ENCODE data around the gene IGSF22. TPM values are rescaled to one million over a fixed set of nuclear protein-coding genes. Genes with fewer than 3 reads are reported as not detected.

The IGSF22 gene
- total and polyA plus RNA-seq, 5 donors from 2014 or later: 2.1 to 6.2 (median 3.1) TPM

DNA sequence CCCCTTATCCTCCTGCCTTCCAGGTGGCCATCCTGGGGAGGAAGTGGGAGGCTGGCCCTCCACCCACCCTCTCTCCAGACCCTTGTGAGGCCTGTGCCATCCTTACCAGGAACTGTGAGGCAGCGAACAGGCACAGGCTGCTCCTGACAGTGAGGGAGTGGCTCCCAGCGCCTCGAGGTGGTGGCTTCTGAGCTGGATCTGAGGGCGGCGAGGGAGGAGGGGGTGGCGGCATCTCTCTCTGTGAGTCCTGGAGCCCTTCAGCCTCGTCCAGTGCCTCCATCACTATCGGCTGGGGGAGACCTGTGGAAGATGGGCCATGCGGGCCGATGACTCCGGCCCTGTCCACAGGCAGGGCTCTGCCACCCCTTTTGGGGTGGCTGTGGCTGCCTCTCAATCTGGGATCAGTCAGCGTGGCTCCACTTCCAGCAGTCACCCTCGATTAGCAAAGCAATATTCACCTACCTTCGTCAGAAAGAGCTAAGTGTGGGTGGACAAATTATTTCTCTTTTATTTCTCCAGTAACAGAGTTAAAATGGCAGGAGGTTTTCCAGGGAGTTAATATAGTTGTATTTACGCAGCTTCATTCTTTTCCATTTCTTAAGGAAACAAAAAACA lies 18.0 kb upstream of the IGSF22 start:
- ATAC-seq (ENCODE audit: low read depth in 2 of 2) (no peak), DNase-seq (no peak)
- no peaks in the 10 kb centered on the region for H3K4me1 ChIP-seq (ENCODE audit: control insufficient read depth, insufficient read depth, low read length, poor library complexity, severe bottlenecking)
- H3K36me3 Mint-ChIP-seq: no peaks in the 10 kb centered on the region
- no peaks in the 10 kb centered on the region for H3K4me1 Mint-ChIP-seq
- no peak overlapping the region for H3K27ac Mint-ChIP-seq
- H3K36me3 ChIP-seq (ENCODE audit: control insufficient read depth, insufficient read depth, low read length): no peaks in the 10 kb centered on the region
- H3K27me3 Mint-ChIP-seq: peaks cover 5% of the 10 kb centered on the region
- no peak overlapping the region for H3K27ac ChIP-seq (ENCODE audit: insufficient read depth, low read length, poor library complexity, severe bottlenecking)
- no peaks in the 10 kb centered on the region for H3K27me3 ChIP-seq (ENCODE audit: control insufficient read depth, insufficient read depth, low read length)
- H3K9me3 Mint-ChIP-seq: no peaks in the 10 kb centered on the region
- H3K4me3 Mint-ChIP-seq: no peak overlapping the region
- no peaks in the 10 kb centered on the region for H3K9me3 ChIP-seq (ENCODE audit: control insufficient read depth in 2 of 2, low read length in 2 of 2)
- H3K4me3 ChIP-seq (ENCODE audit: low read depth, low read length): no peak overlapping the region

DNA sequence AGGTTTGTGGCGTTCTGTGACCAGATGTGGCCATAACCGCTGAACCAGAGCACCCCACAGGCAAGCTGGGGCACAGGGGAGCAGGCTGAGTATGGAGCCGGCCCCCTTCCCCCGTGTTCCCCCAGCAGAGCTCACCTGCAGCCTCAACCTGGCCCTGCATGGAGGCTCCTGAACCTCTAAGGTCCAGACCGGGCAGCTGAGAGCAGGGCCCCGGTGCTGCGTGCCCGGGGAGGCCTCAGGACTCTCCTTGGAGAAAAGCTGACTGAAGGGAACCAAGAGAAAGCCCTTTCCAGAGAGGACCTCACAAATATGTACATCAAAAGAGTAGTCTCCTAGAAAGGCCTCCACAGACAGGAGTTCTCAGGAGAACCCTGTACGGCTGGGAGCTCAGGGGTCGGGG lies 17.4 kb upstream of the IGSF22 start:
- Mint-ChIP-seq H3K27ac (no peak overlapping the region), H3K4me3 (no peak overlapping the region), H3K9me3 (peaks cover 0 to under 1% (median 0%) of the 10 kb centered on the region in 7 donors), H3K4me1 (no peaks in the 10 kb centered on the region), H3K36me3 (no peaks in the 10 kb centered on the region), H3K27me3 (peaks cover 1% of the 10 kb centered on the region)
- H3K36me3 ChIP-seq (ENCODE audit: control insufficient read depth, insufficient read depth, low read length): no peaks in the 10 kb centered on the region
- H3K4me3 ChIP-seq (ENCODE audit: low read depth, low read length): no peak overlapping the region
- H3K27me3 ChIP-seq (ENCODE audit: control insufficient read depth, insufficient read depth, low read length): no peaks in the 10 kb centered on the region
- ATAC-seq (ENCODE audit: low read depth in 2 of 2): no peak
- no peaks in the 10 kb centered on the region for H3K4me1 ChIP-seq (ENCODE audit: control insufficient read depth, insufficient read depth, low read length, poor library complexity, severe bottlenecking)
- no peak for DNase-seq
- no peak overlapping the region for H3K27ac ChIP-seq (ENCODE audit: insufficient read depth, low read length, poor library complexity, severe bottlenecking)
- H3K9me3 ChIP-seq (ENCODE audit: control insufficient read depth in 2 of 2, low read length in 2 of 2): no peaks in the 10 kb centered on the region

DNA sequence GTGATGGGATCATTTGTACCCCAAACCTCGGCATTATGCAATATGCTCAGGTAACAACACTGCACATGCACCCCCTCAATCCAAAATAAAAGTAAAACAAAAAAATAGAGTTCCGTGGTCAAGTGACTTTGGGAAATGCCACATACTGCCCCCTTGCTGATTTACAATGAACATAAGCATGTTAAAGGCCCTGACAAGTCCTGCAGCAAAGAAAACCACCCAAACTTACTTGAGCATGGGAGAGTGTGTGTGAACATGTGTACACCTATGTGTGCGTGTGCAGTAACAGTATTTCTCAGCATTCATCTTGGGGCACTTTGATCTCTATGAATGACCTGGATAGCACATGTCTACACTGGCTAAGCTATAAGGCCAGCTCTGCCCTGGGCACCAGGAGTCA lies 15.8 kb upstream of the IGSF22 start:
- Mint-ChIP-seq H3K9me3 (peaks cover 0 to 2% (median 0%) of the 10 kb centered on the region in 7 donors), H3K4me1 (no peaks in the 10 kb centered on the region), H3K27me3 (no peaks in the 10 kb centered on the region), H3K36me3 (no peaks in the 10 kb centered on the region), H3K4me3 (no peak overlapping the region), H3K27ac (no peak overlapping the region)
- H3K36me3 ChIP-seq (ENCODE audit: control insufficient read depth, insufficient read depth, low read length): no peaks in the 10 kb centered on the region
- no peaks in the 10 kb centered on the region for H3K27me3 ChIP-seq (ENCODE audit: control insufficient read depth, insufficient read depth, low read length)
- DNase-seq (no peak), ATAC-seq (ENCODE audit: low read depth in 2 of 2) (no peak)
- no peak overlapping the region for H3K27ac ChIP-seq (ENCODE audit: insufficient read depth, low read length, poor library complexity, severe bottlenecking)
- no peak overlapping the region for H3K4me3 ChIP-seq (ENCODE audit: low read depth, low read length)
- H3K4me1 ChIP-seq (ENCODE audit: control insufficient read depth, insufficient read depth, low read length, poor library complexity, severe bottlenecking): no peaks in the 10 kb centered on the region
- H3K9me3 ChIP-seq (ENCODE audit: control insufficient read depth in 2 of 2, low read length in 2 of 2): no peaks in the 10 kb centered on the region

DNA sequence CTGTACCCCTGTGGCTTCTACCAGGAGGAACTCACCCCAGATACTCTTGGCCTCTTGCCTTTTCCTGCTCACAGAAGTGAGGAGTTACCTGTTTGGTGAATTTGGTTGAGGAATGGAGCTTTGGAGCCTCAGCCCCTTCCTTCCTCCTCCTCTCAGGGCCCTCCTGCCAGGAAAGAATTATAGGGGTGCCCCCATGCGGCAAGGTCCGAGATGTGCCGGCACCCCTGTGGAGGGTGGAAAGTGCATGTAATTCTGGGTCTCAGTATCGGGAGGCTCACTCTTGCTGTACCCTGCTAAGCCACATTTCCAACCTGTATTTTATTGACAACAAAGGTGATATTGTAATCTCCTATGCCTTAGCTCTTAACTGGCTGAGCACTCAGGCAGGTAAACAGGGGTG lies 13.7 kb upstream of the IGSF22 start:
- no peak overlapping the region for H3K27ac Mint-ChIP-seq

DNA sequence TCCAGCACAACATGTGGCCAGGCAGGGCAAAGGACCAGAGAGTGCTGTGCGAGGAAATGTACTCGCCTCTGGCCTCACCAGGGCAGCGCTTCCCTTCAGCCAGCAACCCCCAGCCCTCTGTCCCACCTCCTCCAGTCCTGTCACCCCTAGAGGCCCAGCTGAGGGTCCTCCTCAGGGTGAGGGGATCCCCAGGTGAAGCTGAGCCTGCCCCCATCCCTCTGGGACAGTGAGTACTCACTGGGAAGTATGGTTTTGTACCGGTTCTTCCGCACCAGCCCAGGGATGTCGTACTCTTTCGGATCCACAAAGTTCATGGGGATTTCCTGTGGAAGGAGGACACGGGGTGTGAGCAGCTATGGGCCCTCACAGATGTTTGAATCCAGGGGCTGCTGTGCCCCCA lies 11.7 kb upstream of the IGSF22 start:
- Histone ChIP-seq H3K4me3 (ENCODE audit: low read depth, low read length) (no peak overlapping the region), H3K4me1 (ENCODE audit: control insufficient read depth, insufficient read depth, low read length, poor library complexity, severe bottlenecking) (no peaks in the 10 kb centered on the region), H3K27me3 (ENCODE audit: control insufficient read depth, insufficient read depth, low read length) (no peaks in the 10 kb centered on the region), H3K27ac (ENCODE audit: insufficient read depth, low read length, poor library complexity, severe bottlenecking) (no peak overlapping the region), H3K36me3 (ENCODE audit: control insufficient read depth, insufficient read depth, low read length) (no peaks in the 10 kb centered on the region), H3K9me3 (ENCODE audit: control insufficient read depth in 2 of 2, low read length in 2 of 2) (no peaks in the 10 kb centered on the region)
- Mint-ChIP-seq H3K27ac (no peak overlapping the region), H3K36me3 (no peaks in the 10 kb centered on the region), H3K4me1 (no peaks in the 10 kb centered on the region), H3K9me3 (peaks cover 0 to 2% (median 0%) of the 10 kb centered on the region in 7 donors), H3K4me3 (no peak overlapping the region), H3K27me3 (peaks cover 4% of the 10 kb centered on the region)
- ATAC-seq (ENCODE audit: low read depth in 2 of 2) (no peak), DNase-seq (no peak)

More for the DNA sequence above, 13.7 kb upstream of the IGSF22 start:
- Histone ChIP-seq H3K9me3 (ENCODE audit: control insufficient read depth in 2 of 2, low read length in 2 of 2) (no peaks in the 10 kb centered on the region), H3K36me3 (ENCODE audit: control insufficient read depth, insufficient read depth, low read length) (no peaks in the 10 kb centered on the region), H3K4me3 (ENCODE audit: low read depth, low read length) (no peak overlapping the region), H3K27me3 (ENCODE audit: control insufficient read depth, insufficient read depth, low read length) (no peaks in the 10 kb centered on the region), H3K27ac (ENCODE audit: insufficient read depth, low read length, poor library complexity, severe bottlenecking) (no peak overlapping the region), H3K4me1 (ENCODE audit: control insufficient read depth, insufficient read depth, low read length, poor library complexity, severe bottlenecking) (no peaks in the 10 kb centered on the region)
- Mint-ChIP-seq H3K36me3 (no peaks in the 10 kb centered on the region), H3K4me3 (no peak overlapping the region), H3K9me3 (peaks cover 0 to 2% (median 0%) of the 10 kb centered on the region in 7 donors), H3K4me1 (no peaks in the 10 kb centered on the region), H3K27me3 (peaks cover 4% of the 10 kb centered on the region)
- ATAC-seq (ENCODE audit: low read depth in 2 of 2) (no peak), DNase-seq (no peak)

DNA sequence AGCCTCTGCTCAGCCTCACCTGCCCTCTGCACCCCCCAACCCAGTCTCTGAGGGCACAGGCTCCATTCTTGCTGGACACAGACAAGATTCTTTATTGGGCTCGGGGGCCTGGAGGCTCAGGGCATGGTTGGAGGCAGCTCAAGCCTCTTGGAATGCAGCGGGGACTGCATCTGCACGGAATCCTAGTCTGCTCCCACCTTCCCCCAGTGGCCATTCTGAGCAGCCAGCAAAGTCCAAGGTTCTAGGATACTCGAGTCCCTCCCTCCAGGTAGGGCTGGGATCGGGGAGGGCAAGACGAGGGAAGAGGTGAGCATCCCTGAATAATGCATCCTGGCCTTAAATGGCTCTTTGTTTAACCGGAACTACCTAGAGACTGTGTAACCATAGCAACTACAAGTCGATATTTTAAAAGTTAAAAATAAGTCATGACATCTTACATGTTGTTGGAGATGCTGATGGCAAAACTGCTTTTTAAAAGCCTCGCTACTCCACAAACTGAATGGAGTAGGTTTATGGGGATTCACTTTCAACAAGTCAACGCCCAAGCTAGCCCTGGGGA lies 10.7 kb upstream of the IGSF22 start:
- H3K36me3 Mint-ChIP-seq: no peaks in the 10 kb centered on the region
- DNase-seq (no peak), ATAC-seq (ENCODE audit: low read depth in 2 of 2) (no peak)
- H3K4me1 ChIP-seq (ENCODE audit: control insufficient read depth, insufficient read depth, low read length, poor library complexity, severe bottlenecking): no peaks in the 10 kb centered on the region
- no peaks in the 10 kb centered on the region for H3K36me3 ChIP-seq (ENCODE audit: control insufficient read depth, insufficient read depth, low read length)
- no peak overlapping the region for H3K27ac ChIP-seq (ENCODE audit: insufficient read depth, low read length, poor library complexity, severe bottlenecking)
- no peak overlapping the region for H3K4me3 Mint-ChIP-seq
- H3K27ac Mint-ChIP-seq: no peak overlapping the region
- peaks cover 0 to 4% (median 2%) of the 10 kb centered on the region in 4 donors for H3K4me1 Mint-ChIP-seq
- no peaks in the 10 kb centered on the region for H3K27me3 ChIP-seq (ENCODE audit: control insufficient read depth, insufficient read depth, low read length)
- no peaks in the 10 kb centered on the region for H3K9me3 ChIP-seq (ENCODE audit: control insufficient read depth in 2 of 2, low read length in 2 of 2)
- H3K4me3 ChIP-seq (ENCODE audit: low read depth, low read length): no peak overlapping the region
- peaks cover 4% of the 10 kb centered on the region for H3K27me3 Mint-ChIP-seq
- peaks cover 0 to 2% (median 0%) of the 10 kb centered on the region in 7 donors for H3K9me3 Mint-ChIP-seq

DNA sequence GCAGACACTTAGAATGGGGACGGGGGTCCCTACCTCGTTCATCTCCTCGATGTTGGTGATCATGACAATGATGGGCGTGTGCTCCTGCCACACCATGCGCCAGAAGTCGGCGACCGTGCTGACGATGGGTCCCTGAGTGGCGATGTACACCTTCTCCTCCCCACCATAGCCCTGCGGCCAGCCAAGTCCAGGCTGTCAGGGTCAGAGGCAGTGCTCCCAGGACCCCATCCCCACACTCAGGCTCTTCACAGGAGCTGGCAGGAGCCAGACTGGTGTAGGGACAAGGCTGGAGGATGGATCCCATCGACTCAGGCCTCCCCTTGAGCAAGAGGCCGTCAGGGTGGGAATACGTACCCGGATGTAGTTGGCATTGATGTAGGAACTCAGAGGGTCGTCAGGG lies 7.2 kb upstream of the IGSF22 start:
- Histone ChIP-seq H3K27ac (ENCODE audit: insufficient read depth, low read length, poor library complexity, severe bottlenecking) (no peak overlapping the region), H3K4me1 (ENCODE audit: control insufficient read depth, insufficient read depth, low read length, poor library complexity, severe bottlenecking) (no peaks in the 10 kb centered on the region), H3K36me3 (ENCODE audit: control insufficient read depth, insufficient read depth, low read length) (no peaks in the 10 kb centered on the region), H3K27me3 (ENCODE audit: control insufficient read depth, insufficient read depth, low read length) (no peaks in the 10 kb centered on the region), H3K4me3 (ENCODE audit: low read depth, low read length) (no peak overlapping the region), H3K9me3 (ENCODE audit: control insufficient read depth in 2 of 2, low read length in 2 of 2) (no peaks in the 10 kb centered on the region)
- peaks cover 0 to under 1% (median 0%) of the 10 kb centered on the region in 7 donors for H3K9me3 Mint-ChIP-seq
- no peak for ATAC-seq (ENCODE audit: low read depth in 2 of 2)
- H3K4me3 Mint-ChIP-seq: no peak overlapping the region
- H3K36me3 Mint-ChIP-seq: no peaks in the 10 kb centered on the region
- peaks cover 4% of the 10 kb centered on the region for H3K27me3 Mint-ChIP-seq
- H3K27ac Mint-ChIP-seq: no peak overlapping the region
- H3K4me1 Mint-ChIP-seq: peaks cover 0 to 6% (median 3%) of the 10 kb centered on the region in 4 donors
- DNase-seq: no peak
